Measurements from ENCODE around the gene SLC51B. TPM values are rescaled to one million over a fixed set of nuclear protein-coding genes. Genes with fewer than 3 reads are reported as not detected.

The SLC51B gene
- total and polyA plus RNA-seq, 9 of the 15 experiments (the other 6 are each of a cell fraction or from before 2014, with no cell fraction given) = not detected

- no peak for TF ChIP-seq KDM1A (IDR thresholded peaks at IDR 0.05)
- TF ChIP-seq ZNF511 (CRISPR knock-in tag; IDR thresholded peaks at IDR 0.05) = no peak
- no peak for TF ChIP-seq BRCA1 (IDR thresholded peaks at IDR 0.05)
- TF ChIP-seq BRCA1 (CRISPR knock-in tag; IDR thresholded peaks at IDR 0.05) = no peak
- no peak for TF ChIP-seq DDX20 (tag; IDR thresholded peaks at IDR 0.05; ENCODE audit: low read depth)
- TF ChIP-seq RFX1 (IDR thresholded peaks at IDR 0.05) = peak; percentile 99
- TF ChIP-seq PKNOX1 (IDR thresholded peaks at IDR 0.05) = peak; percentile 92
- TF ChIP-seq GTF2B (IDR thresholded peaks at IDR 0.05; ENCODE audit: extremely low read depth, insufficient read length) = no peak
- TF ChIP-seq ZNF263 (CRISPR knock-in tag; IDR thresholded peaks at IDR 0.05; ENCODE audit: borderline replicate concordance) = peak; percentile 70; the same call in 1 of the 2 replicates
- no peak for TF ChIP-seq ETV6 (IDR thresholded peaks at IDR 0.05; ENCODE audit: borderline replicate concordance in 1 of 2, low read depth in 2 of 2, low read length in 1 of 2)
- no peak for TF ChIP-seq ETV6 (CRISPR knock-in tag; IDR thresholded peaks at IDR 0.05; ENCODE audit: borderline replicate concordance)
- no peak for TF ChIP-seq STAT6 (CRISPR knock-in tag; IDR thresholded peaks at IDR 0.05)
- peak in 1 of 2 experiments; percentile 95; a peak in 2 of 4 replicates for TF ChIP-seq CSDE1 (IDR thresholded peaks at IDR 0.05)
- TF ChIP-seq ZNF282 (CRISPR knock-in tag; IDR thresholded peaks at IDR 0.05) = no peak
- TF ChIP-seq FOS (IDR thresholded peaks at IDR 0.05; ENCODE audit: extremely low read depth, insufficient read length) = peak; percentile 88
- peak; percentile 98 for TF ChIP-seq EGR1 (conservative IDR thresholded peaks at IDR 0.05)
- no peak for TF ChIP-seq MEF2D (tag; conservative IDR thresholded peaks at IDR 0.05; ENCODE audit: low read depth)
- no peak for TF ChIP-seq ZNF277 (CRISPR knock-in tag; IDR thresholded peaks at IDR 0.05; ENCODE audit: borderline replicate concordance)
- peak; percentile 80 for TF ChIP-seq RAD51 (IDR thresholded peaks at IDR 0.05; ENCODE audit: borderline replicate concordance, low read depth)
- no peak for TF ChIP-seq MTA2 (IDR thresholded peaks at IDR 0.05; ENCODE audit: low read depth)
- TF ChIP-seq ZNF507 (tag; conservative IDR thresholded peaks at IDR 0.05) = no peak
- TF ChIP-seq ZNF280A (IDR thresholded peaks at IDR 0.05; ENCODE audit: low read depth, partially characterized antibody) = no peak
Measured at GRCh38 chr15:65049418-65049840, 4.2 kb downstream of the SLC51B start (continued).
